BJ (cell line): ENCODE results near the gene MTMR11. TPM values are rescaled to one million over a fixed set of nuclear protein-coding genes. Genes with fewer than 3 reads are reported as not detected.

ENCODE experiments used
- CTCF ChIA-PET: fragments of 350-600 bp; formaldehyde crosslinking; extraction: SDS; loops from one replicate; lab custom pipeline; 2021; ENCODE audit warnings: antibody characterized with exemption, inconsistent platforms; lab: Yijun Ruan, JAX
- POLR2A ChIA-PET: fragments of 300-600 bp; sonication (Branson Sonifier 250); formaldehyde crosslinking; extraction: SDS; loops from one replicate; lab custom pipeline; 2021; ENCODE audit warnings: antibody characterized with exemption; lab: Charles Lee
- DNase-seq: peaks from one replicate; pipeline ENCODE4 v3.0.0-alpha.2; 2011; ENCODE audit warnings: low read depth
- H3K27me3 ChIP-seq: 2 replicates; pipeline ENCODE4 v1.6.0; 2011; ENCODE audit warnings: low read length; ENCODE audit not compliant: control insufficient read depth, insufficient read depth
- H3K36me3 ChIP-seq: 2 replicates; pipeline ENCODE4 v1.5.1; 2011; ENCODE audit warnings: low read length; ENCODE audit not compliant: control insufficient read depth, insufficient read depth
- H3K4me3 ChIP-seq: 2 replicates; pipeline ENCODE4 v1.5.1; 2011; ENCODE audit warnings: low read depth, mild to moderate bottlenecking, control low read depth, low read length
- polyA plus RNA-seq: library from polyadenylated mRNA; depleted of rRNA; stranded (reverse); fragments of >200 nt; gene quantifications from 2 replicates; pipeline ENCODE4 v1.2.3, GENCODE V29; 2011; rRNA removed
- TF ChIP-seq, protein P1 (sequence below): IDR thresholded peaks from 2 replicates; pipeline ENCODE4 v1.5.1; 2011; ENCODE audit warnings: low read depth, mild to moderate bottlenecking, control low read depth, inconsistent platforms, low read length, moderate library complexity; ENCODE audit not compliant: insufficient read depth

The MTMR11 gene
- polyA plus RNA-seq, 1 experiment = 14.5 TPM

DNA sequence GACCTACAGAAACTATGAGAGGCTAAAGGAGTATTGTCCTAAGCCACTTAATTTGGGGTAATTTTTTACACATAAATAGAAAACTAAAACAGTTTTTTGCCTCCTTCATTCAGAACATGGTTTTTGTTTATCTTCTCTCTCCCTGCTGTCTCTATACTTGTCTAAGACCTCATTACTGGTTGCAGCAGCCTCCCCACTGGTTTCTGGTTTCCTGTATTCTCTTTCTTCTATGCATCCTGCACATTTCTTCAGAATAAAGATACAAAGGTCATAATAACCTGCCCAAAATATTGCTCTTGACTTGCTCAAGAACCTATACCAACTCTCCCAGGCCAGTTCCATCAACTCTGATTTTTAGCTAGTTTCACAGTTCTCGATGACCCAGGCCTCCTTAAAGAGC is 57.1 kb downstream of the MTMR11 start:
- no peak for DNase-seq

More for the DNA sequence above, 57.1 kb downstream of the MTMR11 start:
- ChIA-PET POLR2A (no interaction called here), CTCF (no interaction called here)
- H3K4me3 ChIP-seq = no peak overlapping the region
- no peaks in the 10 kb centered on the region for H3K27me3 ChIP-seq
- TF ChIP-seq, protein P1, sequence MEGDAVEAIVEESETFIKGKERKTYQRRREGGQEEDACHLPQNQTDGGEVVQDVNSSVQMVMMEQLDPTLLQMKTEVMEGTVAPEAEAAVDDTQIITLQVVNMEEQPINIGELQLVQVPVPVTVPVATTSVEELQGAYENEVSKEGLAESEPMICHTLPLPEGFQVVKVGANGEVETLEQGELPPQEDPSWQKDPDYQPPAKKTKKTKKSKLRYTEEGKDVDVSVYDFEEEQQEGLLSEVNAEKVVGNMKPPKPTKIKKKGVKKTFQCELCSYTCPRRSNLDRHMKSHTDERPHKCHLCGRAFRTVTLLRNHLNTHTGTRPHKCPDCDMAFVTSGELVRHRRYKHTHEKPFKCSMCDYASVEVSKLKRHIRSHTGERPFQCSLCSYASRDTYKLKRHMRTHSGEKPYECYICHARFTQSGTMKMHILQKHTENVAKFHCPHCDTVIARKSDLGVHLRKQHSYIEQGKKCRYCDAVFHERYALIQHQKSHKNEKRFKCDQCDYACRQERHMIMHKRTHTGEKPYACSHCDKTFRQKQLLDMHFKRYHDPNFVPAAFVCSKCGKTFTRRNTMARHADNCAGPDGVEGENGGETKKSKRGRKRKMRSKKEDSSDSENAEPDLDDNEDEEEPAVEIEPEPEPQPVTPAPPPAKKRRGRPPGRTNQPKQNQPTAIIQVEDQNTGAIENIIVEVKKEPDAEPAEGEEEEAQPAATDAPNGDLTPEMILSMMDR = no peak
- no peaks in the 10 kb centered on the region for H3K36me3 ChIP-seq

Other genes starting within 250 kb of the MTMR11 start
- not detected in 2 replicates for gene FCGR1A, start 154.2 kb downstream of the MTMR11 start, polyA plus RNA-seq
- gene BOLA1, start 37.3 kb downstream of the MTMR11 start, polyA plus RNA-seq = 15.1 and 21.0 TPM in 2 replicates
- gene SV2A, start 19.0 kb downstream of the MTMR11 start, polyA plus RNA-seq = 21.2 and 25.4 TPM in 2 replicates
- 37.8 and 37.9 TPM in 2 replicates for gene SF3B4, start 9.1 kb downstream of the MTMR11 start, polyA plus RNA-seq
- gene OTUD7B, start 73.8 kb upstream of the MTMR11 start, polyA plus RNA-seq = 9.3 and 10.1 TPM in 2 replicates
- 29.0 and 47.0 TPM in 2 replicates for gene VPS45, start 130.9 kb upstream of the MTMR11 start, polyA plus RNA-seq
- 27.9 and 41.3 TPM in 2 replicates for gene PLEKHO1, start 213.0 kb upstream of the MTMR11 start, polyA plus RNA-seq